HepG2 (cell line): ENCODE data around the gene SHISA7. TPM values are rescaled to one million over a fixed set of nuclear protein-coding genes. Genes with fewer than 3 reads are reported as not detected.

Experiments
- ARHGAP35 ChIP-seq: sonication (generic); formaldehyde crosslinking; IDR thresholded peaks from 2 replicates; pipeline ENCODE4 v1.9.0; 2022; ENCODE audit warnings: mild to moderate bottlenecking, inconsistent platforms, moderate library complexity, missing genetic modification reagents, borderline replicate concordance
- GTF2F1 ChIP-seq: fragments of 150-350 bp; IDR thresholded peaks from 2 replicates; pipeline ENCODE4 v1.6.1; 2014; ENCODE audit warnings: low read length
- HIVEP1 ChIP-seq: sonication (generic); formaldehyde crosslinking; IDR thresholded peaks from 2 replicates; pipeline ENCODE4 v1.4.0; 2020; ENCODE audit warnings: mild to moderate bottlenecking, missing genetic modification reagents
- HMGXB4 ChIP-seq, 2 experiments: sonication (generic) in 1 of 2; formaldehyde crosslinking in 1 of 2; IDR thresholded peaks; 2 replicates each; pipeline versions ENCODE4 v1.4.0 to v1.6.1; 2018 to 2020; ENCODE audit warnings: missing genetic modification reagents in 2 of 2, borderline replicate concordance in 1 of 2, low read depth in 1 of 2, mild to moderate bottlenecking in 1 of 2, missing biosample characterization in 1 of 2
- MYC ChIP-seq: sonication (generic); formaldehyde crosslinking; IDR thresholded peaks from 2 replicates; pipeline ENCODE4 v1.9.0; 2021; ENCODE audit warnings: missing genetic modification reagents, borderline replicate concordance
- RAD51 ChIP-seq: fragments of 450-650 bp; IDR thresholded peaks from 2 replicates; pipeline ENCODE4 v1.6.1; 2016; ENCODE audit warnings: borderline replicate concordance
- SRSF9 ChIP-seq: fragments of 200-400 bp; formaldehyde crosslinking; IDR thresholded peaks from 2 replicates; pipeline ENCODE4 v1.6.1; 2018; ENCODE audit warnings: borderline replicate concordance, mild to moderate bottlenecking, low read depth, low read length; ENCODE audit not compliant: insufficient read depth, poor library complexity, severe bottlenecking
- TCF7L2 ChIP-seq: IDR thresholded peaks from 2 replicates; pipeline ENCODE4 v1.6.1; 2011; ENCODE audit warnings: mild to moderate bottlenecking, low read depth, low read length, moderate library complexity
- THYN1 ChIP-seq: sonication (generic); formaldehyde crosslinking; IDR thresholded peaks from 2 replicates; pipeline ENCODE4 v1.8.1; 2023; ENCODE audit warnings: low read depth, mild to moderate bottlenecking, moderate library complexity, missing genetic modification reagents, borderline replicate concordance
- ZNF687 ChIP-seq: sonication (generic); formaldehyde crosslinking; IDR thresholded peaks from 2 replicates; pipeline ENCODE4 v1.5.1; 2020; ENCODE audit warnings: mild to moderate bottlenecking, missing genetic modification reagents, moderate library complexity
- ZSCAN29 ChIP-seq: sonication (generic); formaldehyde crosslinking; conservative IDR thresholded peaks from 2 replicates; pipeline ENCODE4 v1.4.0; 2020; ENCODE audit warnings: mild to moderate bottlenecking, missing genetic modification reagents
- polyA plus RNA-seq, 8 experiments: library from polyadenylated mRNA; depleted of rRNA in 3 of 8; stranded (reverse) in 7 of 8; unstranded in 1 of 8; fragments of >200 nt; fragmentation: Illumina TruSeq in 4 of 8; extraction: Trizol in 4 of 8; gene quantifications; 2 replicates each; pipeline versions ENCODE4 v1.2.1 to v1.2.3, GENCODE V29; 2011 to 2016; ENCODE audit warnings: low read depth in 4 of 8, missing spikeins in 1 of 8, mixed read lengths in 1 of 8; ENCODE audit not compliant: insufficient read depth in 1 of 8
- total RNA-seq, 5 experiments: library from RNA; depleted of rRNA; stranded (reverse); fragments of >200 nt; fragmentation: Illumina TruSeq; extraction: Trizol; gene quantifications; 2 replicates each; pipeline ENCODE4 v1.2.3, GENCODE V29; 2016; ENCODE audit warnings: low read depth in 1 of 5
- TF ChIP-seq, protein P1 (sequence below): sonication (generic); formaldehyde crosslinking; IDR thresholded peaks from 2 replicates; pipeline ENCODE4 v1.5.1; 2020; ENCODE audit warnings: mild to moderate bottlenecking, missing genetic modification reagents
- TF ChIP-seq, protein P2 (sequence below): sonication (generic); formaldehyde crosslinking; IDR thresholded peaks from 2 replicates; pipeline ENCODE4 v1.5.0; 2020; ENCODE audit warnings: mild to moderate bottlenecking, missing genetic modification reagents

SHISA7 gene
- total and polyA plus RNA-seq, 2 of the 13 experiments (the other 11 are each of a cell fraction or from before 2014, with no cell fraction given): not detected

DNA sequence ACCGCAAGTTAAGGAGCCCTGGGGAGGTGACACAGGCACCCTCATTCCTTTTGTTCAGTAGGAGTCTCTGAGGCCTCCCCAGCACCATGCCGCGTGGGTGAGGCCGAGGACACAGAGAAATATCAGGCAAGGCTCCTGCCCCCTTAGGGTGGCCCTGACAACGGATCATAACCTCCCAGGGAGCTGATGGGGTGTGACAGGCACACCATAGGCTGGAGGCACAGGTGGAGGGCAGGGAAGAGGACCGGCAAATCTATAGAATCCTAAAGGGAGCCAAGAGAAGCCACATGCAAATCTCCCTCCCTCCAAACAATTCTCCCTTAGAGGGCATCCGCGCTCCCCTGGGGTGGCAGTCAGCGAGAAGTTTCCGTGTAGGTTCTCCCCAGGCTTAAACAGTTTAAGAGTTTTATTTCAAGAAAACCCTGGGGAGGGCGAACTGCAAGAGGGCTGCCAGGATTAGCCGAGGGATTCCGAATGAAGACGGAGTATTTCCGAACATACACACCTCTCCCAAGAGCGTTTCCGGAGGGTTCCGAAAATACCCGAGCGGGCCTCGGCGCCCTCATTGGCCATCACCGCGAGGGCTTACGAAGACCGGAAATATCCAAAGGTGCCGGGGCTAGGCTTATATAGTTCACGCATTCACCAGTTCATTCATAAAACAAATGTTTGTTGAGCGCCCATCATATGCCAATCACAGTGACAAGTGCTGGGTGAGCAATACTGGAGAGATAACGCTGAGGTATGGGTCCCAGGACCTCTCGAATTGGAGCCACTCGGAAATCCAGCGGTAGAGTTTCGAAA is 58.0 kb downstream of the SHISA7 start (continued):
- TF ChIP-seq TCF7L2 (no peak), SRSF9 (no peak), MYC (CRISPR knock-in tag) (peak; percentile 68; the same call in 1 of the 2 replicates), ZSCAN29 (CRISPR knock-in tag) (peak; percentile 99), GTF2F1 (no peak), HIVEP1 (CRISPR knock-in tag) (0 out of 2 replicates have a peak, but pooled peaks have one; percentile 34), HMGXB4 (CRISPR knock-in tag; IDR thresholded peaks at IDR 0.05; ENCODE audit: borderline replicate concordance in 1 of 2, low read depth in 1 of 2) (peak in 1 of 2 experiments; percentile 15; a peak in 1 of 4 replicates), RAD51 (no peak), THYN1 (no peak), ARHGAP35 (CRISPR knock-in tag) (no peak), ZNF687 (CRISPR knock-in tag) (peak; percentile 75)
- TF ChIP-seq, protein P1, sequence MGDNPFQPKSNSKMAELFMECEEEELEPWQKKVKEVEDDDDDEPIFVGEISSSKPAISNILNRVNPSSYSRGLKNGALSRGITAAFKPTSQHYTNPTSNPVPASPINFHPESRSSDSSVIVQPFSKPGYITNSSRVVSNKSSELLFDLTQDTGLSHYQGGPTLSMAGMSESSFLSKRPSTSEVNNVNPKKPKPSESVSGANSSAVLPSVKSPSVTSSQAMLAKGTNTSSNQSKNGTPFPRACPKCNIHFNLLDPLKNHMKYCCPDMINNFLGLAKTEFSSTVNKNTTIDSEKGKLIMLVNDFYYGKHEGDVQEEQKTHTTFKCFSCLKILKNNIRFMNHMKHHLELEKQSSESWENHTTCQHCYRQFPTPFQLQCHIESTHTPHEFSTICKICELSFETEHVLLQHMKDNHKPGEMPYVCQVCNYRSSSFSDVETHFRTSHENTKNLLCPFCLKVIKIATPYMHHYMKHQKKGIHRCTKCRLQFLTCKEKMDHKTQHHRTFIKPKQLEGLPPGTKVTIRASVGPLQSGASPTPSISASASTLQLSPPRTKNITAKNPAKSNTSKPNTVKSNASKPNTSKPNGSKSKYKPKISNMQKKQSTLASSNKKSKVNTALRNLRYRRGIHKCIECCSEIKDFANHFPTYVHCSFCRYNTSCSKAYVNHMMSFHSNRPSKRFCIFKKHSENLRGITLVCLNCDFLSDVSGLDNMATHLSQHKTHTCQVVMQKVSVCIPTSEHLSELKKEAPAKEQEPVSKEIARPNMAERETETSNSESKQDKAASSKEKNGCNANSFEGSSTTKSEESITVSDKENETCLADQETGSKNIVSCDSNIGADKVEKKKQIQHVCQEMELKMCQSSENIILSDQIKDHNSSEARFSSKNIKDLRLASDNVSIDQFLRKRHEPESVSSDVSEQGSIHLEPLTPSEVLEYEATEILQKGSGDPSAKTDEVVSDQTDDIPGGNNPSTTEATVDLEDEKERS: no peak
- TF ChIP-seq, protein P2, sequence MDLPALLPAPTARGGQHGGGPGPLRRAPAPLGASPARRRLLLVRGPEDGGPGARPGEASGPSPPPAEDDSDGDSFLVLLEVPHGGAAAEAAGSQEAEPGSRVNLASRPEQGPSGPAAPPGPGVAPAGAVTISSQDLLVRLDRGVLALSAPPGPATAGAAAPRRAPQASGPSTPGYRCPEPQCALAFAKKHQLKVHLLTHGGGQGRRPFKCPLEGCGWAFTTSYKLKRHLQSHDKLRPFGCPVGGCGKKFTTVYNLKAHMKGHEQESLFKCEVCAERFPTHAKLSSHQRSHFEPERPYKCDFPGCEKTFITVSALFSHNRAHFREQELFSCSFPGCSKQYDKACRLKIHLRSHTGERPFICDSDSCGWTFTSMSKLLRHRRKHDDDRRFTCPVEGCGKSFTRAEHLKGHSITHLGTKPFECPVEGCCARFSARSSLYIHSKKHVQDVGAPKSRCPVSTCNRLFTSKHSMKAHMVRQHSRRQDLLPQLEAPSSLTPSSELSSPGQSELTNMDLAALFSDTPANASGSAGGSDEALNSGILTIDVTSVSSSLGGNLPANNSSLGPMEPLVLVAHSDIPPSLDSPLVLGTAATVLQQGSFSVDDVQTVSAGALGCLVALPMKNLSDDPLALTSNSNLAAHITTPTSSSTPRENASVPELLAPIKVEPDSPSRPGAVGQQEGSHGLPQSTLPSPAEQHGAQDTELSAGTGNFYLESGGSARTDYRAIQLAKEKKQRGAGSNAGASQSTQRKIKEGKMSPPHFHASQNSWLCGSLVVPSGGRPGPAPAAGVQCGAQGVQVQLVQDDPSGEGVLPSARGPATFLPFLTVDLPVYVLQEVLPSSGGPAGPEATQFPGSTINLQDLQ: peak; percentile 79; the same call in 1 of the 2 replicates
